Activated naive CD8-positive, alpha-beta T cell (primary cell): Measurements from ENCODE around the gene PER2.
A peak's percentile ranks its signal among the peaks of the same experiment; 100 is the strongest.

ENCODE experiments used
- H3K27ac Mint-ChIP-seq: one replicate; pipeline ENCODE4 v1.8.0; 2021; ENCODE audit warnings: mixed read lengths
- H3K27me3 Mint-ChIP-seq: one replicate; pipeline ENCODE4 v1.8.0; 2021; ENCODE audit warnings: mixed read lengths
- H3K36me3 Mint-ChIP-seq: one replicate; pipeline ENCODE4 v1.8.0; 2021; ENCODE audit warnings: mixed read lengths
- H3K4me1 Mint-ChIP-seq: one replicate; pipeline ENCODE4 v1.8.0; 2021; ENCODE audit warnings: low read depth, mixed read lengths
- H3K4me3 Mint-ChIP-seq: one replicate; pipeline ENCODE4 v1.8.0; 2021; ENCODE audit warnings: mild to moderate bottlenecking, mixed read lengths
- H3K9me3 Mint-ChIP-seq: one replicate; pipeline ENCODE4 v1.8.0; 2021; ENCODE audit warnings: low read depth, mixed read lengths

Gene PER2

GRCh38 chr2:238256111-238256510 is 32.3 kb downstream of the PER2 start:
- no peaks in the 10 kb centered on the region for H3K9me3 Mint-ChIP-seq
- H3K4me1 Mint-ChIP-seq: no peaks in the 10 kb centered on the region
- H3K27me3 Mint-ChIP-seq: no peaks in the 10 kb centered on the region
- no peak overlapping the region for H3K27ac Mint-ChIP-seq
- H3K4me3 Mint-ChIP-seq: no peak overlapping the region
- H3K36me3 Mint-ChIP-seq: peaks cover 6% of the 10 kb centered on the region

DNA sequence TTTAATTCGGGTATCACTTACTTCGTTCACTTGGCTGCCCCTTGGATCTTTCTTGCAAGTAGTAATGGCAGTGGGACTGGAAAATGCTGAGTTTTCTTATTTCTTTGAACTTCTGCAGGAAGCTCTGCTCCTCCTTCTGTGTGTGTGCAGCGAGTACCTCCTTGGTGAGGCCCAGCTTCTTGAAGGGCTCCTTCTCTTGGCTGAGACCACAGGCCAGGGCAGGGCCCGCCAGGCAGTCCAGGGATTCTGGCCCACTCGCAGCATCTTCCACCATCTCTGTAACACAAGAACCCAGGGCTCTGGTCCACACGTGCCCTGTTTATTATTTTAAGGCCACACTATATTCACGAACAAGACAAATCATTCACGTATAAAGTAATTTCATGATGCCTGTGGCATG is 32.8 kb downstream of the PER2 start:
- Mint-ChIP-seq H3K27me3 (no peaks in the 10 kb centered on the region), H3K27ac (no peak overlapping the region), H3K4me3 (no peak overlapping the region), H3K9me3 (no peaks in the 10 kb centered on the region), H3K4me1 (no peaks in the 10 kb centered on the region), H3K36me3 (peaks cover 6% of the 10 kb centered on the region)

DNA sequence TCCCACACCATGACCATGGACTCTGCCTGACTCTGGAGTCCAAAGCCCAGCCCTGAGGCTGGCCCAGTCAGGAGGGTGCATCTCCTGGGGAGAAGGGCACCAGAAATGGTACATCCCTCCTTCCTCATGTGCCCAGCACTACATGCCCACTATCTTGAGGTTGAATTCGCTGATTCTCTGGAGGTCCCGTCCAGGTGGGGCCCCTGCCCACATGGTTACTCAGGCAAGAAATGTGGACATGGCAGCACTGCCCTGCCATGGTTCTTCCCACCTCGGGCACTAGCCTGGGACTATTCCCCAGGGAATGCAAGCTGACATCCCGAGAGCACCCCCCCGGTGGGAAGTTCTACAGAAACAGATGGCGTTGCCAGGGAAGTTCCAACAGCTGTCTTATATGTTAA is 33.3 kb downstream of the PER2 start:
- H3K27me3 Mint-ChIP-seq: no peaks in the 10 kb centered on the region
- H3K4me1 Mint-ChIP-seq: no peaks in the 10 kb centered on the region
- H3K4me3 Mint-ChIP-seq: no peak overlapping the region
- no peak overlapping the region for H3K27ac Mint-ChIP-seq
- H3K9me3 Mint-ChIP-seq: no peaks in the 10 kb centered on the region
- H3K36me3 Mint-ChIP-seq: peaks cover 6% of the 10 kb centered on the region

GRCh38 chr2:238254095-238254723 is 34.2 kb downstream of the PER2 start:
- H3K4me3 Mint-ChIP-seq: no peak overlapping the region
- no peaks in the 10 kb centered on the region for H3K4me1 Mint-ChIP-seq
- H3K27ac Mint-ChIP-seq: no peak overlapping the region
- peaks cover 6% of the 10 kb centered on the region for H3K36me3 Mint-ChIP-seq
- no peaks in the 10 kb centered on the region for H3K27me3 Mint-ChIP-seq
- no peaks in the 10 kb centered on the region for H3K9me3 Mint-ChIP-seq

DNA sequence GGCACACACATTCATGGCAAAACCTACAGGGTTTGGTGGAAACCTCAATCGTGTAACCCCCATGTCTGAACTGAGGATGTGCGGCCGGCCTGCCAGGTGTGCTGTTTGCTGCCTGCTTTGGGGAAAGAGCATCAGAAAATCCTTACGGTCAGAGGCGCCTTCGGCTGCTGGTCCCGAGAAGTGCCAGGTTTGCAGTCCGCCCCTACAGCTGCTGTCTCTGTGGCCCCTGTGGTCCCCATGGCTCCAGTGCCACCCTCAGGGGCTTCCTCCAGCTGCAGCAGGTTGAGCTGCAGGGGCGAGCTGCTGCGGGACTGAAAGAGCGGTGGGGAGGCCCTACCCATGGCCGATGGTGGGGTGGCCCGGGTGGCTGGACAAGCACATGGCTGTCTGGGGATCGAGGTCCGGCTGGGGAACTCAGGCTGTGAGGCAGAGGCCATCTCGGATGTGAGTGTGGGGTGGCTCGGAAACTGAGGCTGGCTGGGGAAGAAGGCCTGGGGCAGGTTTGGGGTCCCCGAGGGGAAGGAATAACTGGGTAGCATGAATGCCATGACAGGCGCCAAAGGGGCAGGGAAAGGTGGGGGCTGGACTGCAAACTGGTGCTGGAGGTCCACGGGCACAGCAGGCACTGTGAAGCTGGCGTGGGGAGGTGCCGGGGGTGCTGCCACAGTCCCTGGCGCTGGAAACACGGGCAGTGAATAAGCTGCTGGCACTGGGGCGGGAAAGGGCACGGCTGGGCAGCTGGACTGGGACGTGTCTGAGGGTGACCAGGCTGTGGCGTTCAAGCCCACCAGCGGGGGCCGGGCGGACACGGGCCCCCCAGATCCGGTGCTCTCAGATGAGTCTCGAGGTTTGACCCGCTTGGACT is 35.4 kb downstream of the PER2 start:
- H3K4me1 Mint-ChIP-seq: no peaks in the 10 kb centered on the region
- H3K27me3 Mint-ChIP-seq: no peaks in the 10 kb centered on the region
- H3K9me3 Mint-ChIP-seq: no peaks in the 10 kb centered on the region
- H3K4me3 Mint-ChIP-seq: no peak overlapping the region
- H3K27ac Mint-ChIP-seq: no peak overlapping the region
- H3K36me3 Mint-ChIP-seq: peaks cover 4% of the 10 kb centered on the region

- Mint-ChIP-seq H3K9me3 (no peaks in the 10 kb centered on the region), H3K36me3 (peaks cover 4% of the 10 kb centered on the region), H3K27ac (no peak overlapping the region)
These were observed 36.4 kb downstream of the PER2 start for GRCh38 chr2:238251986-238252385.

DNA sequence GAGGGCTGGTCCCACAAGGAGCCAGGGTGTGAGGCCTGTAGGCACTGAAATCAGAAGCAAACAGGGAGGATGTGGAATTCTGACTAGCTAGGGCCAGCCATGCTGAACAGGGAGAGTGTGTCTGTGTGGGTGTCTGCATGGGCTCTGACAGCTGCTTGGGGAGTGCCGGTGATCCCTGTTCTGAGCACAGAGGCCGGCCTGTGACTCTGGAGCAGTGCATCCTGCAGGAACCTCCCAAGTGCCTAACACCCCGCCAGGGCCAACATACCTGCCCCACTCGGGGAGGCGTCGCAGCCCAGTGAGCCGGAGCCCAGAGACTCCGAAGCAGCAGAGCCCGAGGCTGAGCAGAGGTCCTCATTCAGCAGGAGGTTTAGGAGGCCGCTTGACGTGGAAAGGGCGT is 37.1 kb downstream of the PER2 start:
- Mint-ChIP-seq H3K4me1 (no peaks in the 10 kb centered on the region), H3K27ac (no peak overlapping the region), H3K27me3 (no peaks in the 10 kb centered on the region), H3K4me3 (no peak overlapping the region), H3K9me3 (no peaks in the 10 kb centered on the region), H3K36me3 (peaks cover 4% of the 10 kb centered on the region)

More at GRCh38 chr2:238251986-238252385, 36.4 kb downstream of the PER2 start:
- Mint-ChIP-seq H3K27me3 (no peaks in the 10 kb centered on the region), H3K4me1 (no peaks in the 10 kb centered on the region), H3K4me3 (no peak overlapping the region)

GRCh38 chr2:238250896-238251295 is 37.5 kb downstream of the PER2 start:
- no peaks in the 10 kb centered on the region for H3K27me3 Mint-ChIP-seq
- H3K36me3 Mint-ChIP-seq: peaks cover 4% of the 10 kb centered on the region
- no peak overlapping the region for H3K4me3 Mint-ChIP-seq
- H3K4me1 Mint-ChIP-seq: no peaks in the 10 kb centered on the region
- no peak overlapping the region for H3K27ac Mint-ChIP-seq
- no peaks in the 10 kb centered on the region for H3K9me3 Mint-ChIP-seq

DNA sequence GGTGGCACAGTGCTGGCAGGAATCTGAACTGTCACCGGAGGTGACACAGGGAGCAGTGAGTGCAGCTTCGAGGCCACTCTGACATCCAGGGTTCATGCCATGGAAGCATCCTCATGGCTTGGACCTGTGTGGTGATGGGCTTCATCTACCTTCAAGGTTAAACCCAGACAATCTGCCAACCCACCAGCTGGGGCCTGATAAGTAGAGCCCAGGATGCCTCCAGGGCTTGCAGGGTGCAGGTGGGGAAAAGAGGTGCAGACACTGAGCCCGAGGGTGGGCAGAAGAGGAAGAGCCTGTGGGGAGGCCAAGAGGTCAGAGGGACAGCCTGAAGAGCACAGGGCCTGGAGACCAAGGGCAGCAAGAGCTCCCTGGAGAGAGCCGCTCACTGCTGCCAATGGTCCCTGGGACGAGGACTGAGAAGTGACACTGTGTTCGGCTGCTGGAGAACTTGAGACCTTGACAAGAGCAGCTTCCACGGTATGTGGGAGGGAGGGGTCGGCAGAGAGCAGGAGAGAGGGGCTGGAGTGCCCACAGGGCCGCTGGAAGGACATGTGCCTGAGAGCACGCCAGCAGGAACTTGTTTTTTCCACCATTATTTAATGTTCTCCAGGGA is 40.5 kb downstream of the PER2 start:
- Mint-ChIP-seq H3K4me1 (no peaks in the 10 kb centered on the region), H3K27ac (no peak overlapping the region), H3K9me3 (no peaks in the 10 kb centered on the region), H3K4me3 (no peak overlapping the region), H3K36me3 (peaks cover 5% of the 10 kb centered on the region), H3K27me3 (no peaks in the 10 kb centered on the region)

DNA sequence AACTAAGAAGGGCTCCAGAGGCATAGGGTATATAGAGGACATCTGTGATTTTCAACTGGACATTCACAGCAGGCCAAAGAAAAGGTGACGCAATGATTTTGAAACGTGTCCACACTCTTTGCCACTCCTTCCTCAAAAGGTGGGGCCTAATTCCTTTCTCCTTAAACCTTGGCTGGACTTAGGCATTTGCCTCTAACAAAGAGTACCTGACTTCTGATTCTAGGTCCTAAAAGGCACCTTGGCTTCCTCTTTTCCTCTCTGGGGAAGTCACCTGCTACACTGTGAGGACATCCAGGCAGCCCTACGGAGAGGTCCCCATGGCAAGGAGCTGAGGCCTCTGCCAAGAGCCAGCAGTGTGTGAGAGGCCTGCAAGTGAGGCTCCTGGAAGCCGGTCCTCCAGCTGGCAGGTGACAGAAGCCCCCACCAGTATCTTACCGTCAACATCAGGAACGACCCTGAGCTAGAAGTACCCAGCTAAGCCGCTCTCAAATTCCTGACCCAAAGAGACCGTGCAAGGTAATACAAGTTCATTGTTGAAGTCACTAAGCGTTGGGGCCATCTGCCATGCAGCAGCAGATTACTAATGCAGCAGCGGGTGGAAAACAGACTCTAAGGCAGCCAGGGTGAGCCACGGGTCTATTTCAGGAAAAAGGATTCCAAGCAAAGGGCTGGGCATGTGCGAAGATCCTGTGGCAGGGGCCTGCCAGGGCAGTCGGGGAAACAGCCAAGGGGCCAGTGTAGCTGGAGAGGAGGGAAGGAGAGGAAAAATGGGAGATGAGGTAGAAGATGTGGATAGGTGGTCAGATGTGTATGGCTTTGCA is 41.2 kb downstream of the PER2 start:
- Mint-ChIP-seq H3K9me3 (no peaks in the 10 kb centered on the region), H3K36me3 (peaks cover 5% of the 10 kb centered on the region), H3K27ac (no peak overlapping the region), H3K4me1 (no peaks in the 10 kb centered on the region), H3K27me3 (no peaks in the 10 kb centered on the region), H3K4me3 (no peak overlapping the region)

GRCh38 chr2:238244151-238244550 is 44.3 kb downstream of the PER2 start:
- Mint-ChIP-seq H3K27ac (no peak overlapping the region), H3K36me3 (peaks cover 5% of the 10 kb centered on the region), H3K9me3 (no peaks in the 10 kb centered on the region), H3K4me3 (no peak overlapping the region), H3K4me1 (peaks cover 6% of the 10 kb centered on the region), H3K27me3 (no peaks in the 10 kb centered on the region)

DNA sequence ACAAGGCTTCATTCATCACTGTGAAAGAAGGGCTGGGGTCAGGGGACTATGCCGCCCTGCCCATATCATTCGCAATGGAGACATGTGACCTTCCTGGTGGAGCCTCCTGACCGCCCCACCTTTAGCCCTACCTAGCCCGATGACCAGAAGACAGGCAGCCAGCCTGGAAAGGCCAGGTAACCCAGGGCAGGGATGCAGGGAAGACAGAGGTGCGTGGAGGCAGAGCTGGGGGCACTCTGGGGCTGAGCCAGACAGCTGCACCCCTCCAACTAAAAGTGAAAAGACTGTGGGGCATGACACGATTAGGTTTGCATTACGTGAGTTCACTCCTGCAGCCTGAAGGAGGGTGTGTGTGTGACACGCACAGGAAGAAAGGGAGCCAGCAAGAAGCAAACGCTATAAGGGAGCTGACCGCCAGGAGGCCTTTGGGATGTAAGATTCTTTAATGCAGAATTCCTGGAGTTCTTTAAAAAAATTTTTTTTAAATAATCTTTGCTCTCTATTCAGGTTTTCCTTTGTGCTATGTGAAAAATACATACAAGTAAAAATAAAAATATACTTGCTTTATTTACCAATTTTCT is 44.8 kb downstream of the PER2 start:
- Mint-ChIP-seq H3K4me1 (peaks cover 6% of the 10 kb centered on the region), H3K9me3 (no peaks in the 10 kb centered on the region), H3K4me3 (no peak overlapping the region), H3K27ac (no peak overlapping the region), H3K27me3 (no peaks in the 10 kb centered on the region), H3K36me3 (peaks cover 5% of the 10 kb centered on the region)

DNA sequence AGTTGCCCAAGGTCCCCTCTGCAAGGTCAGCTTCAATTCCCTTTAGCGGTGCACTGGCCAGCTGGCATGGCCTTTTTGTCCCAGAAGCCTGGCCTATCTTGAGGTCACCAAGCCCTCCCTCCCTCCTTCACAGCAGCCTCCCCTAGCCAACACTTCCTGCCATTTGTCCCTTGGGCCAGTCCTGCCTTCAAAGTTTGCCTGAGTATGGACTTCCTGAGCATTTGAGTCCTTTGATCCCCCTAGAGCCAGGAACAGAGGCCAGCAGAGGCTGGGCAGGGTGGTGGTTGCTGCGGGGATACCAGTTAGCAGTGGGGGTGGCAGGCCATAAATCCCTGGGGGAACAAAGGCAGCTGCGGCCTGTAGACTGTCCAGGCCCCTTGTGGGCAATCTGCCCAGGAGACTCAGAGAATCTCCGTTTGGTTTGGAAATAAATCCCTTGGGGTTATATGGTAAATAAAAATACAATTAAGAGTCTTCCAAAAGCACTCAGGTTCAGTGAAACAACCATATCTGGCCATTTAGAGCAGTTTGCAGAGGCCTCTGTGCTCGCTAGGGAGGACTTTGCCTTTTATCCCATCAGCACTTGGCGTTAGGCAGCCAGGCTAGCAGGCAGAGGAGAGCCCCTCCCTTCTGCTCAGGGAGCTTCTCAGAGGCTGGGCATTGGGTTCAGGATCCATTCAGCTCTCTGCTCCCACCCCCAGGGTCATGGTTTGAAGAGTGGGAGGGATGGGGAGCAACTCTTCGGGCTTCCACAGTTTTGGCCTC is 45.5 kb downstream of the PER2 start:
- Mint-ChIP-seq H3K27me3 (no peaks in the 10 kb centered on the region), H3K27ac (peak overlapping the region; percentile 10), H3K36me3 (peaks cover 5% of the 10 kb centered on the region), H3K9me3 (no peaks in the 10 kb centered on the region), H3K4me1 (peaks cover 9% of the 10 kb centered on the region), H3K4me3 (no peak overlapping the region)

DNA sequence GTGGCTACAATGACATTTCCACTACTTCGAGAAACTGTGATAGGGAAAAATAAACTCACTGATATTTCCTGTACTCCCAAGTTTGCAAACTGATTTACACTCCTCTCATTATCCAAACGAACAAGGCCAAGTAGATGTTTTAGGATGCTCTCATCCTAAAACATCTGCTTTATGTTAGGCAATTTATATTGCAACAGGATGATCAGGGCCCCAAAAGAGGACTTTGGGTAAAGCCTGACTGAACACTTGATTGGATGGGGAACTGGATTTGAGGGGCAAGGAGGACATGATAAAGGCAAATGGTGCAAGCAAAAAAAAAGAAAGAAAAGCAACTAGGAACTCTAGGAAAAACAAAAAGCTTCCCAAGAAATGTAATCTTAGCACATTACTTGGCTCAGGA is 46.4 kb downstream of the PER2 start:
- H3K4me1 Mint-ChIP-seq: peaks cover 10% of the 10 kb centered on the region
- peaks cover 5% of the 10 kb centered on the region for H3K36me3 Mint-ChIP-seq
- H3K27me3 Mint-ChIP-seq: peaks cover 3% of the 10 kb centered on the region
- H3K4me3 Mint-ChIP-seq: peak overlapping the region; percentile 36
- no peaks in the 10 kb centered on the region for H3K9me3 Mint-ChIP-seq
- no peak overlapping the region for H3K27ac Mint-ChIP-seq
